ENCODE results near the gene PPFIBP2.
A peak's percentile ranks its signal among the peaks of the same experiment; 100 is the strongest.

PPFIBP2 gene

DNA sequence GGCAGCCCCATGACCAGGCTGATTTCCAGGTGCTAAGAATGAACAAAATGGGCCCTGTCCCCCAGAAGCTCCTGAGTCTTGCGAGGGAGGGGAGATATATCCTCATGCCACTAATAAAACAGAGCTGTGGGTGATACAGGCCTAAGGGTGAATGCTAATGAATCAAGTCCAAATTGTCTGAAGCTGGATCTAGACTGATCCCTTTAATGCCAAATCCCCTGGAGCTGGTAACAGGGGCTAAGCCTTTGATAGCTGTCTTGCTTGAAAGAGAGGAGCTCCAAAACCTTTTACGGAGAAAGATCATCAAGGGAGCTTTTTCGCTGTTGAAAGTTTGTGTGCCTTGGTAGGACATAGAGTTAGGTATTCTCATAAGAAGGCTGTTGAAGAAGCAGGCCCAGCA is 79.7 kb downstream of the PPFIBP2 start:
- no peak overlapping the region for H4K8ac ChIP-seq (ENCODE audit: low read depth, low read length)
- no peak for DNase-seq (ENCODE audit: low spot score)
- H3K4me3 ChIP-seq (ENCODE audit: low read length in 2 of 2): no peak overlapping the region
- no peak overlapping the region for H2BK12ac ChIP-seq (ENCODE audit: low read length)
- no peak overlapping the region for H2BK5ac ChIP-seq (ENCODE audit: low read length)
- no peak overlapping the region for H2BK15ac ChIP-seq (ENCODE audit: low read length)
- no peaks in the 10 kb centered on the region for H3K9me3 ChIP-seq (replicated peaks in 1 of 2; ENCODE audit: control insufficient read depth in 2 of 2, insufficient read depth in 1 of 2, low read depth in 1 of 2, low read length in 2 of 2)
- H3K27ac ChIP-seq (replicated peaks; ENCODE audit: low read length): no peak overlapping the region
- H2AK5ac ChIP-seq (ENCODE audit: low read depth, low read length): no peak overlapping the region
- WGBS, 2 donors (ENCODE audit: extremely low coverage in 2 of 2, insufficient read length in 2 of 2, insufficient replicate concordance in 1 of 2): no CpG with 5 or more reads among the region's 3 CpGs
- H3K27me3 ChIP-seq (ENCODE audit: control insufficient read depth in 3 of 3, insufficient read depth in 3 of 3, low read depth in 1 of 3, low read length in 3 of 3): no peaks in the 10 kb centered on the region
- H3K18ac ChIP-seq (ENCODE audit: low read length): no peak overlapping the region
- no peak overlapping the region for H3K14ac ChIP-seq (ENCODE audit: low read length)
- H2AFZ ChIP-seq (ENCODE audit: low read length): no peak overlapping the region
- H4K91ac ChIP-seq (ENCODE audit: low read depth, low read length, poor library complexity): no peak overlapping the region
- H3K36me3 ChIP-seq (replicated peaks in 1 of 2; ENCODE audit: control insufficient read depth in 2 of 2, insufficient read depth in 2 of 2, low read length in 2 of 2): no peaks in the 10 kb centered on the region
- no peak overlapping the region for H2BK120ac ChIP-seq (ENCODE audit: low read depth, low read length)
- H3K9ac ChIP-seq (ENCODE audit: low read depth, low read length, poor library complexity): no peak overlapping the region
- no peaks in the 10 kb centered on the region for H3K79me1 ChIP-seq (ENCODE audit: low read depth, low read length)
- no peak overlapping the region for H3K4ac ChIP-seq (ENCODE audit: low read length)
- H3K4me1 ChIP-seq (ENCODE audit: control insufficient read depth in 2 of 2, insufficient read depth in 1 of 2, low read depth in 1 of 2, low read length in 2 of 2): peaks cover 5 to 10% of the 10 kb centered on the region in 2 donors
- no peak overlapping the region for H3K23ac ChIP-seq (ENCODE audit: low read depth, low read length, poor library complexity)
- no peak overlapping the region for H3K4me2 ChIP-seq (ENCODE audit: insufficient read depth, low read length, poor library complexity, severe bottlenecking)

DNA sequence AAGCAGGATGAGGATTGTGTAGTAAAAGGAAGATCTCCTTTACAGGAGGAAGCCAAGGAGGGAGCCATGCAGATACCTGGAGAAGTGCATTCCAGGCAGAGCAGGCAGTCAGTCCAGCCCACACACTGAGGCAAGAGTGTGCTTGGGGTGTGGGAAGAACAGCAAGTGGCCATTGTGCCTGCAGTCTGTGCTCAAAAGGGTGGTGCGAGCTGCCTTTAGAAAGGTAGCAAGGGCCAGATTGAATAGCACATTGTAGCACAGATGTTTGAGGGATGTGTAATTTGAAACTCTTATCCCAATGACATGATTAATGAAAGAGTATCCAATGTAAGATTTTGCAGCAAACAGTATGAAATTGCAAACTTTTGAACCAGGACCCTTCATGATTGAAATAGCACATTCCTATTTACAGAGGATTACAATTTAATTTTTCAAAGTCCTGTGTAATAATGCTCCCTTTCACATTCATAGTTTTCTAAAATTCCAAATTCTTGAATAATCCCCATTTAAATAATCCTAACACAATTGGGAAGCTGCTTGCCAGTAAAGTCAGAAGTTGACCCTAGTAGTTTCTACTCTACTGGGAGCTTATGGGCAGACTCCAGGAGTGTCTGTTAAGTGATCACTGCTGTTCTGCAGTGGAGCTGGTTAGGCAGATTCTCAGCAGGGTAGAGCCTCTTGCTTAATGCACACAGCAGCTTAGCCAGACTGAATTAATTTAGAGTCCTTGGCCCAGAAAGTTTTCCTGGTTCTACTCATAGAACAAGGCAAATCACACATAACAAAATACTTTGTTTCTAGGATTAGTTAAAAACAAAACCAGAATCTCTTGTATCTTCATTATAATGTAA is 81.4 kb downstream of the PPFIBP2 start:
- Histone ChIP-seq H3K9me3 (replicated peaks in 1 of 2; ENCODE audit: control insufficient read depth in 2 of 2, insufficient read depth in 1 of 2, low read depth in 1 of 2, low read length in 2 of 2) (no peaks in the 10 kb centered on the region), H3K4me3 (ENCODE audit: low read length in 2 of 2) (no peak overlapping the region), H2BK5ac (ENCODE audit: low read length) (no peak overlapping the region), H2AK5ac (ENCODE audit: low read depth, low read length) (no peak overlapping the region), H3K4ac (ENCODE audit: low read length) (no peak overlapping the region), H3K23ac (ENCODE audit: low read depth, low read length, poor library complexity) (no peak overlapping the region), H3K79me1 (ENCODE audit: low read depth, low read length) (no peaks in the 10 kb centered on the region), H3K14ac (ENCODE audit: low read length) (no peak overlapping the region), H2AFZ (ENCODE audit: low read length) (no peak overlapping the region), H3K27me3 (ENCODE audit: control insufficient read depth in 3 of 3, insufficient read depth in 3 of 3, low read depth in 1 of 3, low read length in 3 of 3) (no peaks in the 10 kb centered on the region), H3K4me2 (ENCODE audit: insufficient read depth, low read length, poor library complexity, severe bottlenecking) (no peak overlapping the region), H3K36me3 (replicated peaks in 1 of 2; ENCODE audit: control insufficient read depth in 2 of 2, insufficient read depth in 2 of 2, low read length in 2 of 2) (no peaks in the 10 kb centered on the region), H4K91ac (ENCODE audit: low read depth, low read length, poor library complexity) (no peak overlapping the region), H3K4me1 (ENCODE audit: control insufficient read depth in 2 of 2, insufficient read depth in 1 of 2, low read depth in 1 of 2, low read length in 2 of 2) (peaks cover 7 to 10% of the 10 kb centered on the region in 2 donors), H2BK120ac (ENCODE audit: low read depth, low read length) (no peak overlapping the region), H2BK12ac (ENCODE audit: low read length) (no peak overlapping the region), H2BK15ac (ENCODE audit: low read length) (no peak overlapping the region), H3K27ac (replicated peaks; ENCODE audit: low read length) (no peak overlapping the region), H4K8ac (ENCODE audit: low read depth, low read length) (no peak overlapping the region), H3K18ac (ENCODE audit: low read length) (no peak overlapping the region), H3K9ac (ENCODE audit: low read depth, low read length, poor library complexity) (no peak overlapping the region)
- WGBS, 2 donors (ENCODE audit: extremely low coverage in 2 of 2, insufficient read length in 2 of 2, insufficient replicate concordance in 1 of 2): no CpG with 5 or more reads among the region's 1 CpG
- no peak for DNase-seq (ENCODE audit: low spot score)

DNA sequence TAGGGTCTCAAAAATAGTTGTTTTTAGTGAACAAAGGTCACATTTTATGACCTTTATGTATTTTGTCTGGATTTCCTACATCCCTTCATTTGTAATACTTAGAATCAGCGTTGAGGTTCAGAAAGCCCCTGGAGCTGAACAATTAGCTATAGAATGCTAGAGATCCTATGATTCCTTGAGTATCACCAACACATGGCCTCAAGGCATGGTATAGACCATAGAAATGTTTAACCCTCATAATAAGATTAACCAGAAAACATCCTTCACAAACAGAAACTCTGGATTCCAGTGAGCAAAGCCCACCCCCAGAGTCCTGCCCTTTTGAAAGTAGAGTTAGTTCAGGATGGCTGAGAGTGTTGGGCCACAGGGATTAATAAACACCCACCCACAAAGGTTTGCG is 82.2 kb downstream of the PPFIBP2 start:
- no peak overlapping the region for H3K27ac ChIP-seq (replicated peaks; ENCODE audit: low read length)
- no peak overlapping the region for H3K14ac ChIP-seq (ENCODE audit: low read length)
- no peak overlapping the region for H3K9ac ChIP-seq (ENCODE audit: low read depth, low read length, poor library complexity)
- no peaks in the 10 kb centered on the region for H3K27me3 ChIP-seq (ENCODE audit: control insufficient read depth in 3 of 3, insufficient read depth in 3 of 3, low read depth in 1 of 3, low read length in 3 of 3)
- H4K91ac ChIP-seq (ENCODE audit: low read depth, low read length, poor library complexity): no peak overlapping the region
- H3K4me3 ChIP-seq (ENCODE audit: low read length in 2 of 2): no peak overlapping the region
- H3K4me2 ChIP-seq (ENCODE audit: insufficient read depth, low read length, poor library complexity, severe bottlenecking): no peak overlapping the region
- no peaks in the 10 kb centered on the region for H3K79me1 ChIP-seq (ENCODE audit: low read depth, low read length)
- H2BK5ac ChIP-seq (ENCODE audit: low read length): no peak overlapping the region
- H3K9me3 ChIP-seq (replicated peaks in 1 of 2; ENCODE audit: control insufficient read depth in 2 of 2, insufficient read depth in 1 of 2, low read depth in 1 of 2, low read length in 2 of 2): no peaks in the 10 kb centered on the region
- H3K18ac ChIP-seq (ENCODE audit: low read length): no peak overlapping the region
- no peak overlapping the region for H3K4ac ChIP-seq (ENCODE audit: low read length)
- no peak overlapping the region for H3K23ac ChIP-seq (ENCODE audit: low read depth, low read length, poor library complexity)
- DNase-seq (ENCODE audit: low spot score): no peak
- no CpG with 5 or more reads among the region's 2 CpGs for WGBS, 2 donors (ENCODE audit: extremely low coverage in 2 of 2, insufficient read length in 2 of 2, insufficient replicate concordance in 1 of 2)
- no peak overlapping the region for H2BK12ac ChIP-seq (ENCODE audit: low read length)
- H2AFZ ChIP-seq (ENCODE audit: low read length): no peak overlapping the region
- peaks cover 8 to 10% of the 10 kb centered on the region in 2 donors for H3K4me1 ChIP-seq (ENCODE audit: control insufficient read depth in 2 of 2, insufficient read depth in 1 of 2, low read depth in 1 of 2, low read length in 2 of 2)
- no peak overlapping the region for H2BK120ac ChIP-seq (ENCODE audit: low read depth, low read length)
- no peak overlapping the region for H4K8ac ChIP-seq (ENCODE audit: low read depth, low read length)
- no peak overlapping the region for H2AK5ac ChIP-seq (ENCODE audit: low read depth, low read length)
- no peaks in the 10 kb centered on the region for H3K36me3 ChIP-seq (replicated peaks in 1 of 2; ENCODE audit: control insufficient read depth in 2 of 2, insufficient read depth in 2 of 2, low read length in 2 of 2)
- no peak overlapping the region for H2BK15ac ChIP-seq (ENCODE audit: low read length)

DNA sequence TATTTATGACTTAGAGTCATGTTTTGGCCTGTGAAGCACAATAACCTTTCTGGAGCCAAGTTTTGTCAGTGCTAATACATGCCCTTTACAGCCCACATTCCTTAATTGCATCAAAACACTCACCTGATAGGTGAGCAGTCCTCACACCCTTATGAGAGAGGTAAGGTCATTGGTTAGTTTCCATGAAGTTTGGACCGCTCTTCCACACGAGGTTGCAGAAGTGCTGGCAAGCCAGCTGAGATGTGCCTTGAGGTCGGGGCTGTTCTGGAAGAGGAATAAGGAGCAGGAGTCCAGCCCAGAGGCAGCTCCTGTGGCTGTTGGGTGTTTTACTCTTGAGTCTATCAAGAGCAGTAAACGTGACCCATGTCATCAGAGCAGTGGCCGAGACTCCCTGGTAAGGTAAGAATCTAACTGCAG is 83.2 kb downstream of the PPFIBP2 start:
- H3K4me2 ChIP-seq (ENCODE audit: insufficient read depth, low read length, poor library complexity, severe bottlenecking): no peak overlapping the region
- peaks cover 8 to 10% of the 10 kb centered on the region in 2 donors for H3K4me1 ChIP-seq (ENCODE audit: control insufficient read depth in 2 of 2, insufficient read depth in 1 of 2, low read depth in 1 of 2, low read length in 2 of 2)
- H3K79me1 ChIP-seq (ENCODE audit: low read depth, low read length): no peaks in the 10 kb centered on the region
- no peaks in the 10 kb centered on the region for H3K36me3 ChIP-seq (replicated peaks in 1 of 2; ENCODE audit: control insufficient read depth in 2 of 2, insufficient read depth in 2 of 2, low read length in 2 of 2)
- no peak overlapping the region for H3K14ac ChIP-seq (ENCODE audit: low read length)
- no peak overlapping the region for H3K23ac ChIP-seq (ENCODE audit: low read depth, low read length, poor library complexity)
- H3K27me3 ChIP-seq (ENCODE audit: control insufficient read depth in 3 of 3, insufficient read depth in 3 of 3, low read depth in 1 of 3, low read length in 3 of 3): no peaks in the 10 kb centered on the region
- no peak overlapping the region for H2BK12ac ChIP-seq (ENCODE audit: low read length)
- H3K27ac ChIP-seq (replicated peaks; ENCODE audit: low read length): no peak overlapping the region
- H3K9me3 ChIP-seq (replicated peaks in 1 of 2; ENCODE audit: control insufficient read depth in 2 of 2, insufficient read depth in 1 of 2, low read depth in 1 of 2, low read length in 2 of 2): no peaks in the 10 kb centered on the region
- no peak overlapping the region for H2AK5ac ChIP-seq (ENCODE audit: low read depth, low read length)
- H3K4ac ChIP-seq (ENCODE audit: low read length): no peak overlapping the region
- no peak overlapping the region for H2BK5ac ChIP-seq (ENCODE audit: low read length)
- no peak overlapping the region for H3K4me3 ChIP-seq (ENCODE audit: low read length in 2 of 2)
- no peak for DNase-seq (ENCODE audit: low spot score)
- H2BK120ac ChIP-seq (ENCODE audit: low read depth, low read length): no peak overlapping the region
- no CpG with 5 or more reads among the region's 5 CpGs for WGBS, 2 donors (ENCODE audit: extremely low coverage in 2 of 2, insufficient read length in 2 of 2, insufficient replicate concordance in 1 of 2)
- H2BK15ac ChIP-seq (ENCODE audit: low read length): no peak overlapping the region
- H2AFZ ChIP-seq (ENCODE audit: low read length): no peak overlapping the region
- H4K8ac ChIP-seq (ENCODE audit: low read depth, low read length): no peak overlapping the region
- H4K91ac ChIP-seq (ENCODE audit: low read depth, low read length, poor library complexity): no peak overlapping the region
- H3K9ac ChIP-seq (ENCODE audit: low read depth, low read length, poor library complexity): no peak overlapping the region
- H3K18ac ChIP-seq (ENCODE audit: low read length): peak overlapping the region; percentile 30

All from neuronal stem cell (in vitro differentiated cells).